GM04503 (cell line): ENCODE measurements around the gene SLC9A1.

Source experiments
- DNase-seq: peaks from one replicate; pipeline ENCODE4 v3.0.0-alpha.2; 2012; ENCODE audit warnings: low read depth

SLC9A1 gene

GRCh38 chr1:27070390-27071048 is 84.4 kb downstream of the SLC9A1 start:
- DNase-seq, result no peak

GRCh38 chr1:27068922-27069321 is 86.0 kb downstream of the SLC9A1 start:
- DNase-seq, result no peak

GRCh38 chr1:27065999-27066630 is 88.8 kb downstream of the SLC9A1 start:
- DNase-seq, result no peak

- no peak for DNase-seq
Observed at GRCh38 chr1:27060891-27061290, 94.0 kb downstream of the SLC9A1 start.

DNA sequence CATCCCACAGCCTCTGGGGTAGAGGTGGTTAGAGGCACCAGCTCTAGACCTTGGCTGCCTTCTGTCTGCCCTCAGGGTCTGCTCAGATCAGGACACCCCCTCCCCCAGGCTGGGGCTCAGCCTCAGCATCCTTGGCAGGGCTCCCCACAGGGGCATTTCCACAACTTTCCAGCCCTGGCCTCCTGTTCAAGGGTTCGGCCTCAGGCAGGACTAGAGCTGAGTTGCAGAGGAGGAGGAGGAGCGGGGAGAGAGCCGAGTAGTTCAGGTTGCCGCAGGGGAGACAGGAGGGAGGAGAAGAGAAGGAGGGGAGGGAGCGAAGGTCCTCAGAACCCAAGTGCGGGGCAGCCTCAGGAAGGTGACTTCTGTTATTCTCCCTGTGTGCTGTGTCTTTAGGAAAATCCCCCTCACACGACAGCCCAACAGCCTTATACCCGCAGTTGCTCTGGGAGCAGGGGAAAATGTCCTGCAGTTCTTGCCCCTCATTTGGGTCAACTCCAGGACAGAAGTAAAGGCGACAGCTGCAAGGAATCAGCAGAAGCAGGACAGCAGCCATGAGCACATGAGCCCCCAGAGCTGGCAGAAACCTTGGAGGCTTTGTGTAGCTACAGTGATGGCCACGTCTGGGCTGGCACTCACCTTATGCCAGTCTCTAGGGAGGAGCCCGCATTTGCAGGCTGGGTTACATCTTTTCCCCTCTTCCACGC is 95.8 kb downstream of the SLC9A1 start:
- no peak for DNase-seq

DNA sequence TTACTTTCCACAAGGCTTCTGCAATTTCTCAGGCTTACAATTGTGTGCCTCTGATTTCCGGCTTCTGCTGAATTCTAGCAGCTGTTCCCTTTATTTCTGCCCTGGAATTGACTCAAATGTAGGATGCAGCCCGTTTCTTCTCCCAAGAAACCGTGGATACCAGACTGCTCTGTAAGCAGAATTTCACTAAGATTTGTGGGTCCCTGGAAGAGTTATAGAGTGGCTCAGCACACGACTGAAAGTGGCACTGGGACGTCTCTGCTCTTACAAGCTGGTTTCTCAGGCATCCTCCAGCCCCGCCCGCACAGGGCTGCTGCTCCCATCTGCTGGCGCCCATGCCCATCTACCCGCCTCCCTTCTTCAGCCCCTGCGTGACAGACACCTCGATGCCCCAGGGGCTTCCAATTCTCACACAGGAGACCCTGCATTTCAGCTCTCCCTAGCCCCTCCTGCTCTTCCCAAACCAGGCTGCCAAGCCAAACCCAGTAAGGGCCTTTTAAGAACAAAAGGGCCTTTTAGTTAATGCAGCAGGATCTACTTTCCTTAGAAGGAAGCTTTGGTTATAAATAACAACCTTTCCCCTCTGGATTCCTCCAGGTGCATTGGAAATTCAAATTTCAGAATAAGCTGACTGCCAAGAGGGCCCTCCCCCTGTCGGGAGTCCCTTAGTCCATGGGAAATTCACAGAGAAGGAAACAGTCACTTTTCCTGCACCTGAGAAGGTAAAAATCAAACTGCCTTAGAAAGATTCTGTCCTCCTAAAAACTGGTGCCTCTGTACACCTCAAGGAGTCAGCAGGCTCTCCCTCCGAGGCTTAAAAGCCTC is 96.9 kb downstream of the SLC9A1 start:
- no peak for DNase-seq

- no peak for DNase-seq
Observed at GRCh38 chr1:27057389-27057788, 97.5 kb downstream of the SLC9A1 start.

DNA sequence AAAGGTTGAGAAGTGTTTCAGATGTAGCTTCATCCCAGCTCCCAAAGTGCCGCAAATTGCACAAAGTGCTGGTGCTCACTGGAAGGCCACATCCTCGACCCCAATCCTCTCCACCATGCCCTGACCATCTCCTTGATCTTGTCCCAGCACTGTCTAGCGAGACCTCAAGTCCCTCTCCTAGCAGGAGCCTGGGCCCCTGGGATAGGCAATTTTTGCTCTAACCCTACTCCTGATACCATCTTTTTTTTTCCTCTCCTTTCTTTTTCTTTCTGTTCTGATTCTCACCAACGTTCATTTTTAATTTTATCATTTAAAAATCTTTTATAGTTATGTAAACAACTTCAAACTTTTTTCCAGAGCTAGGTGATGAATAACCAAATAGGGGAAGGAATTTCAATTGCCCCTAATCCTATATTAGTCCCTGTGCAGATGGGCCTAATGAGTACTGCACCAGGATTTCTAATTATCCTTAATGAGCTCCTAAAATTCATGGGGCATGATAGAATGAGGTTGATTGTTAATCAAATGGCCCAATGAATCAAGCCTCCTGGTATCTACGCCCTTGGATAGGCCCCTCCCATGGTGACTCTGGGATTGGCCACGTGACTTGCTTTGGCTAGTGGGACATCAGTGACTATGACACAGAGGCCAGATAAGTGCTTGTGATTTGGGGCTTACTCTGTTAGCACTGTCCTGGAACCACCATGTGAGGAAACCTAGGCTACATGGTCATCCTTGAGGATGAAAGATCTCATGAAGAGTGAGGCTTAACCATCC is 100.8 kb downstream of the SLC9A1 start:
- no peak for DNase-seq

- DNase-seq, result no peak
Observed at GRCh38 chr1:27052527-27052926, 102.4 kb downstream of the SLC9A1 start.

DNA sequence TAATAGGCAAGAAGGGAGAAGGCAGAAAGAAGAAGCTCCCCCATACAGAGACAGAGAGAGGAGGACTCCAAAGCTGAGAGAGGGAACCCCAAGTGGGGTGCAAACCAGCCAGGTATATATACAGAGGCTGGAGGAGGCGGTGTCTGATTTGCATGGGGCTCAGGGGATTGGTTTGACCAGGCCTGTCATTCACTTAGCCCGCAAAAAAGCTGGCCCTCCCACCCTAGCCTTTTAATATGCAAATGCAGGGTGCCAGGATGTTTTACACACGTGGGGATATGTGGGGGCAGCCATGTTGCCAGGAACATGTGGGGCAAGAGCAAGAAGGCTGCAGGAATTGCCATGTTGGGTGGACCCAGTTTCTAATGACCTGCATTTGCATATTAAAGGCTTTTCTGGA is 105.3 kb downstream of the SLC9A1 start:
- DNase-seq, result no peak

- DNase-seq, result no peak
Observed at GRCh38 chr1:27049100-27049499, 105.8 kb downstream of the SLC9A1 start.
